Measurements from ENCODE around the gene TXNRD3. TPM values are rescaled to one million over a fixed set of nuclear protein-coding genes. Genes with fewer than 3 reads are reported as not detected.

The TXNRD3 gene
- total RNA-seq, 1 experiment from 2014 or later = 6.9 TPM

DNA sequence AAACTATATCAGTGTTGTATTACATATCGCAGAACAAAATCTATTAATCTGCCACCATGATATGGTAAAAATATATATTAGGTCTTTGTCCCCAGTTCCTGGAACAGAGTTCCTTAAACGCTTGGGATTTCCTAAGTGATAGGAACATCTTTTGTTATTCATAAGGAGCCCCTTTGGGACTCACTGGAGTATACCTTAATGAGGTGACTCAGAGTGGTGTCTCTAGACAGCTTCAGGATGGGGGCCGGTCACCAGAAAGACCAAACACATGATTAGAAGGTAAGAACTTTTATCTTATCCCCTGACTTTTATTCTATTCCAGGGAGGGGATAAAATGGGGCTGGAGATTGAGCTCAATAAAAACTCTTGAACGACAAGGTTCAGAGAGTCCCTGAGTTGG, 36.8 kb upstream of the TXNRD3 start:
- DNase-seq (ENCODE audit: low spot score) = no peak
- ChIA-PET CTCF (no interaction called here), POLR2A (no interaction called here)
- peaks cover 4% of the 10 kb centered on the region; the same call in 1 of the 2 replicates for H3K9me3 Mint-ChIP-seq
- no peak for TF ChIP-seq ETV6 (CRISPR knock-in tag; IDR thresholded peaks at IDR 0.05)
- no peak for TF ChIP-seq TCF7 (CRISPR knock-in tag; IDR thresholded peaks at IDR 0.05; ENCODE audit: low read depth)
- TF ChIP-seq SMAD3 (CRISPR knock-in tag; IDR thresholded peaks at IDR 0.05; ENCODE audit: borderline replicate concordance) = no peak
- no peak for TF ChIP-seq FOXK1 (CRISPR knock-in tag; IDR thresholded peaks at IDR 0.05)
- TF ChIP-seq, protein P1, sequence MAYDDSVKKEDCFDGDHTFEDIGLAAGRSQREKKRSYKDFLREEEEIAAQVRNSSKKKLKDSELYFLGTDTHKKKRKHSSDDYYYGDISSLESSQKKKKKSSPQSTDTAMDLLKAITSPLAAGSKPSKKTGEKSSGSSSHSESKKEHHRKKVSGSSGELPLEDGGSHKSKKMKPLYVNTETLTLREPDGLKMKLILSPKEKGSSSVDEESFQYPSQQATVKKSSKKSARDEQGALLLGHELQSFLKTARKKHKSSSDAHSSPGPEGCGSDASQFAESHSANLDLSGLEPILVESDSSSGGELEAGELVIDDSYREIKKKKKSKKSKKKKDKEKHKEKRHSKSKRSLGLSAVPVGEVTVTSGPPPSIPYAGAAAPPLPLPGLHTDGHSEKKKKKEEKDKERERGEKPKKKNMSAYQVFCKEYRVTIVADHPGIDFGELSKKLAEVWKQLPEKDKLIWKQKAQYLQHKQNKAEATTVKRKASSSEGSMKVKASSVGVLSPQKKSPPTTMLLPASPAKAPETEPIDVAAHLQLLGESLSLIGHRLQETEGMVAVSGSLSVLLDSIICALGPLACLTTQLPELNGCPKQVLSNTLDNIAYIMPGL (CRISPR knock-in tag; IDR thresholded peaks at IDR 0.05) = no peak
- TF ChIP-seq, protein P2, sequence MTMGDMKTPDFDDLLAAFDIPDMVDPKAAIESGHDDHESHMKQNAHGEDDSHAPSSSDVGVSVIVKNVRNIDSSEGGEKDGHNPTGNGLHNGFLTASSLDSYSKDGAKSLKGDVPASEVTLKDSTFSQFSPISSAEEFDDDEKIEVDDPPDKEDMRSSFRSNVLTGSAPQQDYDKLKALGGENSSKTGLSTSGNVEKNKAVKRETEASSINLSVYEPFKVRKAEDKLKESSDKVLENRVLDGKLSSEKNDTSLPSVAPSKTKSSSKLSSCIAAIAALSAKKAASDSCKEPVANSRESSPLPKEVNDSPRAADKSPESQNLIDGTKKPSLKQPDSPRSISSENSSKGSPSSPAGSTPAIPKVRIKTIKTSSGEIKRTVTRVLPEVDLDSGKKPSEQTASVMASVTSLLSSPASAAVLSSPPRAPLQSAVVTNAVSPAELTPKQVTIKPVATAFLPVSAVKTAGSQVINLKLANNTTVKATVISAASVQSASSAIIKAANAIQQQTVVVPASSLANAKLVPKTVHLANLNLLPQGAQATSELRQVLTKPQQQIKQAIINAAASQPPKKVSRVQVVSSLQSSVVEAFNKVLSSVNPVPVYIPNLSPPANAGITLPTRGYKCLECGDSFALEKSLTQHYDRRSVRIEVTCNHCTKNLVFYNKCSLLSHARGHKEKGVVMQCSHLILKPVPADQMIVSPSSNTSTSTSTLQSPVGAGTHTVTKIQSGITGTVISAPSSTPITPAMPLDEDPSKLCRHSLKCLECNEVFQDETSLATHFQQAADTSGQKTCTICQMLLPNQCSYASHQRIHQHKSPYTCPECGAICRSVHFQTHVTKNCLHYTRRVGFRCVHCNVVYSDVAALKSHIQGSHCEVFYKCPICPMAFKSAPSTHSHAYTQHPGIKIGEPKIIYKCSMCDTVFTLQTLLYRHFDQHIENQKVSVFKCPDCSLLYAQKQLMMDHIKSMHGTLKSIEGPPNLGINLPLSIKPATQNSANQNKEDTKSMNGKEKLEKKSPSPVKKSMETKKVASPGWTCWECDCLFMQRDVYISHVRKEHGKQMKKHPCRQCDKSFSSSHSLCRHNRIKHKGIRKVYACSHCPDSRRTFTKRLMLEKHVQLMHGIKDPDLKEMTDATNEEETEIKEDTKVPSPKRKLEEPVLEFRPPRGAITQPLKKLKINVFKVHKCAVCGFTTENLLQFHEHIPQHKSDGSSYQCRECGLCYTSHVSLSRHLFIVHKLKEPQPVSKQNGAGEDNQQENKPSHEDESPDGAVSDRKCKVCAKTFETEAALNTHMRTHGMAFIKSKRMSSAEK (CRISPR knock-in tag; IDR thresholded peaks at IDR 0.05; ENCODE audit: borderline replicate concordance) = no peak
- TF ChIP-seq MAX (CRISPR knock-in tag; IDR thresholded peaks at IDR 0.05) = no peak
- TF ChIP-seq ZNF317 (CRISPR knock-in tag; IDR thresholded peaks at IDR 0.05; ENCODE audit: borderline replicate concordance, low read depth) = no peak
- no peak for TF ChIP-seq ZNF138 (CRISPR knock-in tag; conservative IDR thresholded peaks at IDR 0.05)
- no peak for TF ChIP-seq AFF4 (CRISPR knock-in tag; IDR thresholded peaks at IDR 0.05; ENCODE audit: borderline replicate concordance)
- no peak for TF ChIP-seq OVOL2 (CRISPR knock-in tag; IDR thresholded peaks at IDR 0.05; ENCODE audit: borderline replicate concordance)
- TF ChIP-seq JUN (CRISPR knock-in tag; IDR thresholded peaks at IDR 0.05) = no peak
- no peak for TF ChIP-seq EMX1 (CRISPR knock-in tag; IDR thresholded peaks at IDR 0.05)
- no peak for TF ChIP-seq FOXP4 (CRISPR knock-in tag; IDR thresholded peaks at IDR 0.05)
- TF ChIP-seq, protein P3, sequence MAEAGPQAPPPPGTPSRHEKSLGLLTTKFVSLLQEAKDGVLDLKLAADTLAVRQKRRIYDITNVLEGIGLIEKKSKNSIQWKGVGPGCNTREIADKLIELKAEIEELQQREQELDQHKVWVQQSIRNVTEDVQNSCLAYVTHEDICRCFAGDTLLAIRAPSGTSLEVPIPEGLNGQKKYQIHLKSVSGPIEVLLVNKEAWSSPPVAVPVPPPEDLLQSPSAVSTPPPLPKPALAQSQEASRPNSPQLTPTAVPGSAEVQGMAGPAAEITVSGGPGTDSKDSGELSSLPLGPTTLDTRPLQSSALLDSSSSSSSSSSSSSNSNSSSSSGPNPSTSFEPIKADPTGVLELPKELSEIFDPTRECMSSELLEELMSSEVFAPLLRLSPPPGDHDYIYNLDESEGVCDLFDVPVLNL (CRISPR knock-in tag; IDR thresholded peaks at IDR 0.05; ENCODE audit: borderline replicate concordance, low read depth) = no peak
- TF ChIP-seq ZNF671 (CRISPR knock-in tag; IDR thresholded peaks at IDR 0.05) = no peak
- no peak for TF ChIP-seq MLX (CRISPR knock-in tag; IDR thresholded peaks at IDR 0.05)
- no peaks in the 10 kb centered on the region for H3K27me3 Mint-ChIP-seq (ENCODE audit: low read depth)
- no peak for ATAC-seq
- peaks cover 4% of the 10 kb centered on the region; the same call in 1 of the 2 replicates for H3K4me1 Mint-ChIP-seq
- H3K27ac Mint-ChIP-seq = no peak overlapping the region
- H3K36me3 Mint-ChIP-seq = no peaks in the 10 kb centered on the region
- no peak overlapping the region for H3K4me3 Mint-ChIP-seq

Measured in WTC11 (cell line).